ENCODE results near the gene MYBBP1A. TPM values are rescaled to one million over a fixed set of nuclear protein-coding genes. Genes with fewer than 3 reads are reported as not detected.

The MYBBP1A gene
- total RNA-seq, 1 experiment from 2014 or later: 130 TPM

DNA sequence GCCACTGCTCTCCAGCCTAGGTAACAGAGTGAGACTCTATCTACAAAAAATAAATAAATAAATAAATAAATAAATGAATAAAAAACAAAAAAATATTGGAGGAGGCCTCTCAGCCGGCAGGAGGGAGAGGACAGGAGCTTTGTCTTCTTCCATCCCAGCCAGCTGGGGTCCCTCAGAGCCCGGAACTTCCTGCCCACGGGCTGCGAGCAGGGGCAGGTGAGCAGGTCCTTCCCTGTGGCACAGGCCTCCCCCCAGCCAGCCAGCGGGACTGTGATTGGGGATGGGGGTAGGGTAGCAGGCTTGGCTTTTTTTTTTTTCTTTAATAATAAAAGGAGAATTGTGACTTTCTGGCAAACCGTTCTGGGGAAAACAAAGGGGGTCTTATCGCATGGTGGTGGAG lies 39.2 kb upstream of the MYBBP1A start:
- Histone ChIP-seq H3K4me1 (ENCODE audit: control insufficient read depth in 1 of 2, insufficient read depth in 2 of 2, low read length in 2 of 2) (peaks cover 3 to 9% of the 10 kb centered on the region in 2 experiments), H3K36me3 (ENCODE audit: control insufficient read depth in 1 of 2, insufficient read depth in 2 of 2, low read length in 2 of 2) (no peaks in the 10 kb centered on the region), H3K9me2 (ENCODE audit: insufficient read depth) (no peaks in the 10 kb centered on the region), H3K27ac (ENCODE audit: low read depth, low read length) (no peak overlapping the region), H4K20me1 (ENCODE audit: insufficient read depth) (no peaks in the 10 kb centered on the region), H3K9ac (ENCODE audit: low read length) (no peak overlapping the region), H3K4me2 (ENCODE audit: low read length) (no peak overlapping the region), H3K9me3 (ENCODE audit: control insufficient read depth in 1 of 2, insufficient read depth in 1 of 2, low read depth in 1 of 2, low read length in 2 of 2) (no peaks in the 10 kb centered on the region), H2AFZ (ENCODE audit: low read depth, low read length, poor library complexity, severe bottlenecking) (no peak overlapping the region), H3K4me3 (replicated peaks in 1 of 2; ENCODE audit: low read depth in 1 of 2, low read length in 2 of 2) (no peak overlapping the region), H3K79me2 (ENCODE audit: insufficient read depth, low read length) (no peaks in the 10 kb centered on the region), H3K27me3 (ENCODE audit: insufficient read depth, low read length) (peaks cover 3% of the 10 kb centered on the region; the same call in 1 of the 2 replicates)
- ATAC-seq (no peak), DNase-seq (ENCODE audit: low read depth, low spot score) (no peak)
- ChIA-PET RAD21 (ENCODE audit: low non-redundant PET in 1 of 2, low total read pairs in 2 of 2, uncharacterized antibody in 2 of 2, unreplicated experiment in 2 of 2) (interaction anchor here in 1 of 2 experiments (0.6 kb wide), 1 partner anchor 175 kb away, joined by 3 read pairs; no protein-coding TSS in a partner anchor), POLR2A (no interaction called here), CTCF (no interaction called here)
- TF ChIP-seq, protein P1, sequence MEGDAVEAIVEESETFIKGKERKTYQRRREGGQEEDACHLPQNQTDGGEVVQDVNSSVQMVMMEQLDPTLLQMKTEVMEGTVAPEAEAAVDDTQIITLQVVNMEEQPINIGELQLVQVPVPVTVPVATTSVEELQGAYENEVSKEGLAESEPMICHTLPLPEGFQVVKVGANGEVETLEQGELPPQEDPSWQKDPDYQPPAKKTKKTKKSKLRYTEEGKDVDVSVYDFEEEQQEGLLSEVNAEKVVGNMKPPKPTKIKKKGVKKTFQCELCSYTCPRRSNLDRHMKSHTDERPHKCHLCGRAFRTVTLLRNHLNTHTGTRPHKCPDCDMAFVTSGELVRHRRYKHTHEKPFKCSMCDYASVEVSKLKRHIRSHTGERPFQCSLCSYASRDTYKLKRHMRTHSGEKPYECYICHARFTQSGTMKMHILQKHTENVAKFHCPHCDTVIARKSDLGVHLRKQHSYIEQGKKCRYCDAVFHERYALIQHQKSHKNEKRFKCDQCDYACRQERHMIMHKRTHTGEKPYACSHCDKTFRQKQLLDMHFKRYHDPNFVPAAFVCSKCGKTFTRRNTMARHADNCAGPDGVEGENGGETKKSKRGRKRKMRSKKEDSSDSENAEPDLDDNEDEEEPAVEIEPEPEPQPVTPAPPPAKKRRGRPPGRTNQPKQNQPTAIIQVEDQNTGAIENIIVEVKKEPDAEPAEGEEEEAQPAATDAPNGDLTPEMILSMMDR (IDR thresholded peaks at IDR 0.05 in 2 of 3, conservative IDR thresholded peaks at IDR 0.05 in 1 of 3; ENCODE audit: borderline replicate concordance in 1 of 3, insufficient read depth in 1 of 3, low read depth in 2 of 3, low read length in 2 of 3): no peak
- TF ChIP-seq ZFX (IDR thresholded peaks at IDR 0.05): no peak
- TF ChIP-seq EZH2 (IDR thresholded peaks at IDR 0.05): no peak
- TF ChIP-seq, protein P2, sequence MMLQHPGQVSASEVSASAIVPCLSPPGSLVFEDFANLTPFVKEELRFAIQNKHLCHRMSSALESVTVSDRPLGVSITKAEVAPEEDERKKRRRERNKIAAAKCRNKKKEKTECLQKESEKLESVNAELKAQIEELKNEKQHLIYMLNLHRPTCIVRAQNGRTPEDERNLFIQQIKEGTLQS (IDR thresholded peaks at IDR 0.05): no peak
- TF ChIP-seq, protein P3, sequence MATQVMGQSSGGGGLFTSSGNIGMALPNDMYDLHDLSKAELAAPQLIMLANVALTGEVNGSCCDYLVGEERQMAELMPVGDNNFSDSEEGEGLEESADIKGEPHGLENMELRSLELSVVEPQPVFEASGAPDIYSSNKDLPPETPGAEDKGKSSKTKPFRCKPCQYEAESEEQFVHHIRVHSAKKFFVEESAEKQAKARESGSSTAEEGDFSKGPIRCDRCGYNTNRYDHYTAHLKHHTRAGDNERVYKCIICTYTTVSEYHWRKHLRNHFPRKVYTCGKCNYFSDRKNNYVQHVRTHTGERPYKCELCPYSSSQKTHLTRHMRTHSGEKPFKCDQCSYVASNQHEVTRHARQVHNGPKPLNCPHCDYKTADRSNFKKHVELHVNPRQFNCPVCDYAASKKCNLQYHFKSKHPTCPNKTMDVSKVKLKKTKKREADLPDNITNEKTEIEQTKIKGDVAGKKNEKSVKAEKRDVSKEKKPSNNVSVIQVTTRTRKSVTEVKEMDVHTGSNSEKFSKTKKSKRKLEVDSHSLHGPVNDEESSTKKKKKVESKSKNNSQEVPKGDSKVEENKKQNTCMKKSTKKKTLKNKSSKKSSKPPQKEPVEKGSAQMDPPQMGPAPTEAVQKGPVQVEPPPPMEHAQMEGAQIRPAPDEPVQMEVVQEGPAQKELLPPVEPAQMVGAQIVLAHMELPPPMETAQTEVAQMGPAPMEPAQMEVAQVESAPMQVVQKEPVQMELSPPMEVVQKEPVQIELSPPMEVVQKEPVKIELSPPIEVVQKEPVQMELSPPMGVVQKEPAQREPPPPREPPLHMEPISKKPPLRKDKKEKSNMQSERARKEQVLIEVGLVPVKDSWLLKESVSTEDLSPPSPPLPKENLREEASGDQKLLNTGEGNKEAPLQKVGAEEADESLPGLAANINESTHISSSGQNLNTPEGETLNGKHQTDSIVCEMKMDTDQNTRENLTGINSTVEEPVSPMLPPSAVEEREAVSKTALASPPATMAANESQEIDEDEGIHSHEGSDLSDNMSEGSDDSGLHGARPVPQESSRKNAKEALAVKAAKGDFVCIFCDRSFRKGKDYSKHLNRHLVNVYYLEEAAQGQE (IDR thresholded peaks at IDR 0.05; ENCODE audit: low read depth): no peak
- BruUV-seq (replicated peaks): no TSS peak
- intact Hi-C loops (cut with micrococcal nuclease): no loop called here
